Transverse colon (tissue), 4 donors: ENCODE data around the gene NAT16. TPM values are rescaled to one million over a fixed set of nuclear protein-coding genes. Genes with fewer than 3 reads are reported as not detected.

Experiments used
- DNase-seq: peaks from one replicate; pipeline ENCODE4 v3.0.0-alpha.2; 2019
- H3K27ac ChIP-seq, 4 donors: fragments of 200-600 bp; sonication (generic); 2 replicates each; pipeline ENCODE4 v1.5.1; 2016 to 2018; ENCODE audit warnings: inconsistent platforms in 4 of 4
- H3K27me3 ChIP-seq: fragments of 200-600 bp; sonication (generic); 2 replicates; pipeline ENCODE4 v1.5.1; 2017; ENCODE audit warnings: inconsistent platforms
- H3K36me3 ChIP-seq, 4 donors: fragments of 200-600 bp; sonication (generic); 2 replicates each; pipeline ENCODE4 v1.5.1; 2017 to 2019; ENCODE audit warnings: inconsistent platforms in 4 of 4
- H3K4me1 ChIP-seq, 4 donors: fragments of 200-600 bp; sonication (generic); 2 replicates each; pipeline ENCODE4 v1.5.1; 2017 to 2020; ENCODE audit warnings: inconsistent platforms in 4 of 4
- H3K4me3 ChIP-seq, 4 donors: fragments of 200-600 bp; sonication (generic); 1 replicate in 1 of 4; 2 replicates in 3 of 4; pipeline versions ENCODE4 v1.5.1 to v1.6.1; 2017 to 2019; ENCODE audit warnings: inconsistent platforms in 4 of 4
- H3K9me3 ChIP-seq, 2 donors: fragments of 200-600 bp; sonication (generic); 2 replicates each; pipeline ENCODE4 v1.5.1; 2017 to 2019; ENCODE audit warnings: inconsistent platforms in 2 of 2
- CTCF ChIP-seq, 5 experiments: fragments of 200-600 bp in 3 of 5; fragments of 450-650 bp in 2 of 5; sonication (generic) in 3 of 5; IDR thresholded peaks; 1 replicate in 2 of 5; 2 replicates in 3 of 5; pipeline ENCODE4 v1.5.1; 2016 to 2017; ENCODE audit warnings: antibody characterized with exemption in 5 of 5, inconsistent platforms in 3 of 5, mild to moderate bottlenecking in 2 of 5, moderate library complexity in 1 of 5
- EP300 ChIP-seq: sonication (generic); formaldehyde crosslinking; IDR thresholded peaks from one replicate; pipeline ENCODE4 v1.6.1; 2017; ENCODE audit warnings: antibody characterized with exemption, low read depth
- POLR2A ChIP-seq: fragments of 450-650 bp; IDR thresholded peaks from one replicate; pipeline ENCODE4 v1.6.1; 2016; ENCODE audit warnings: antibody characterized with exemption, mild to moderate bottlenecking, moderate library complexity
- POLR2AphosphoS5 ChIP-seq, 3 donors: sonication (generic); formaldehyde crosslinking; IDR thresholded peaks; one replicate each; pipeline ENCODE4 v1.6.1; 2016; ENCODE audit warnings: antibody characterized with exemption in 3 of 3
- WGBS, 2 donors: methylation state at CpG; one replicate each; pipeline ENCODE4 v1.1.5; 2018; ENCODE audit warnings: low coverage in 1 of 2; 5-methylcytosine and 5-hydroxymethylcytosine counted together
- in situ Hi-C, 4 donors: fragments of 200-750 bp; cut with MboI; loops; one replicate each; pipeline versions ENCODE4 v1.15.0 to v1.15.1; 2017; ENCODE audit warnings: low sequenced_read_pairs in 3 of 4, low pct_ligation_motif_present in 1 of 4, low pct_unique_long_range_greater_than_20kb in 1 of 4
- intact Hi-C: fragments of 100-400 bp; cut with DNase I; formaldehyde crosslinking; loops from one replicate; pipeline ENCODE4 v1.15.1; 2023; ENCODE audit warnings: low total_unique reads
- total RNA-seq, 4 donors: library from RNA; depleted of rRNA; stranded (reverse); fragments of >200 nt; gene quantifications; one replicate each; pipeline ENCODE4 v1.1.0, GENCODE V29; 2016

Gene NAT16
- total RNA-seq, 4 donors from 2014 or later = not detected

DNA sequence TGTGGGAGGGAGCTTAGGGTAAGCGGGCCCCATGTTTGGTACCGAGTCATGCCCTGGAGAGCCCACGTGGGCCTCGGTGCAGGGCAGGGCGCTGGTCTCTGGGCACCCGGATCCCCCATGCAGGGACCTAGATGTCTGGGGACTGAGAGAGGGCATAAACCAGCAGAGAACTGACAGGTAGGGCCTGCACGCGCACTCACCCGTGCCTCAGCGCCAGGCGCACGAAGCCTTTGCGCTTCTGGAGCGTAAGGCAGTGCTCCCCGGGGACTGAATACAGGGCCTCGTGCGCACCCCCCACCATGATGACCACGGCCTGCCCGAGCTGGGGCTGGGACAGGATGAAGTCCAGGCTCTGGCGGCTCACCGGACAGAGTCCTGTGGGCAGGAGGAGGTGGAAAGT is 17.9 kb upstream of the NAT16 start:
- intact Hi-C loops = loop anchor here (10.0 kb wide), 1 partner anchor 97 kb away; no protein-coding TSS in a partner anchor
- Histone ChIP-seq H3K27me3 (peaks cover 50% of the 10 kb centered on the region), H3K27ac (no peak overlapping the region), H3K4me3 (no peak overlapping the region), H3K36me3 (no peaks in the 10 kb centered on the region), H3K4me1 (peaks cover 0 to 23% (median 10%) of the 10 kb centered on the region in 4 donors), H3K9me3 (no peaks in the 10 kb centered on the region)
- 67% methylated on average over 12 of the region's 21 CpGs; no CpG with 5 or more reads in 1 of the 2 donors for WGBS, 2 donors
- in situ Hi-C loops = loop anchor here in 2 of 4 donors (10.0 kb wide), 2 partner anchors 53 to 77 kb away; no protein-coding TSS in a partner anchor
- no peak for DNase-seq
- TF ChIP-seq POLR2AphosphoS5 (IDR thresholded peaks at IDR 0.05) (no peak), POLR2A (no peak), EP300 (no peak), CTCF (IDR thresholded peaks at IDR 0.05) (no peak)

GRCh38 chr7:101195884-101196283 is 15.8 kb upstream of the NAT16 start:
- intact Hi-C loops (loop anchor here (10.0 kb wide), 1 partner anchor 99 kb away; no protein-coding TSS in a partner anchor), in situ Hi-C loops (loop anchor here in 2 of 4 donors (10.0 kb wide), 2 partner anchors 51 to 79 kb away; no protein-coding TSS in a partner anchor)
- H3K27ac ChIP-seq = no peak overlapping the region
- no peak overlapping the region for H3K4me3 ChIP-seq
- peaks cover 29% of the 10 kb centered on the region for H3K27me3 ChIP-seq
- TF ChIP-seq EP300 (no peak), POLR2A (no peak), CTCF (IDR thresholded peaks at IDR 0.05) (no peak), POLR2AphosphoS5 (IDR thresholded peaks at IDR 0.05) (no peak)
- H3K4me1 ChIP-seq = peaks cover 0 to 17% (median 4%) of the 10 kb centered on the region in 4 donors
- no peak for DNase-seq
- 84% methylated on average over 12 of the region's 17 CpGs; no CpG with 5 or more reads in 1 of the 2 donors for WGBS, 2 donors
- H3K36me3 ChIP-seq = no peaks in the 10 kb centered on the region
- no peaks in the 10 kb centered on the region for H3K9me3 ChIP-seq

GRCh38 chr7:101189109-101189508 is 9.0 kb upstream of the NAT16 start:
- intact Hi-C loops = no loop called here
- TF ChIP-seq EP300 (no peak), POLR2AphosphoS5 (IDR thresholded peaks at IDR 0.05) (no peak), CTCF (IDR thresholded peaks at IDR 0.05) (no peak), POLR2A (no peak)
- no peaks in the 10 kb centered on the region for H3K36me3 ChIP-seq
- no peaks in the 10 kb centered on the region for H3K9me3 ChIP-seq
- H3K4me3 ChIP-seq = no peak overlapping the region
- in situ Hi-C loops = no loop called here
- WGBS, 2 donors = 62 to 66% methylated on average over 3 to 8 of the region's 8 CpGs
- no peak for DNase-seq
- no peaks in the 10 kb centered on the region for H3K27me3 ChIP-seq
- H3K27ac ChIP-seq = no peak overlapping the region
- peaks cover 4 to 14% (median 7%) of the 10 kb centered on the region in 4 donors for H3K4me1 ChIP-seq

GRCh38 chr7:101186844-101187428 is 6.8 kb upstream of the NAT16 start:
- H3K27me3 ChIP-seq = peaks cover 9% of the 10 kb centered on the region
- H3K36me3 ChIP-seq = no peaks in the 10 kb centered on the region
- no peak for TF ChIP-seq POLR2A
- no peak for TF ChIP-seq POLR2AphosphoS5 (IDR thresholded peaks at IDR 0.05)
- no peak for TF ChIP-seq EP300
- TF ChIP-seq CTCF (IDR thresholded peaks at IDR 0.05) = no peak
- H3K4me1 ChIP-seq = peaks cover 0 to 7% (median 4%) of the 10 kb centered on the region in 4 donors
- intact Hi-C loops (no loop called here), in situ Hi-C loops (no loop called here)
- no peaks in the 10 kb centered on the region for H3K9me3 ChIP-seq
- no peak overlapping the region for H3K27ac ChIP-seq
- no peak for DNase-seq
- 80 to 94% methylated on average over 2 to 4 of the region's 4 CpGs for WGBS, 2 donors
- no peak overlapping the region for H3K4me3 ChIP-seq
